ENCODE measurements around the gene CARD14.

Gene CARD14

DNA sequence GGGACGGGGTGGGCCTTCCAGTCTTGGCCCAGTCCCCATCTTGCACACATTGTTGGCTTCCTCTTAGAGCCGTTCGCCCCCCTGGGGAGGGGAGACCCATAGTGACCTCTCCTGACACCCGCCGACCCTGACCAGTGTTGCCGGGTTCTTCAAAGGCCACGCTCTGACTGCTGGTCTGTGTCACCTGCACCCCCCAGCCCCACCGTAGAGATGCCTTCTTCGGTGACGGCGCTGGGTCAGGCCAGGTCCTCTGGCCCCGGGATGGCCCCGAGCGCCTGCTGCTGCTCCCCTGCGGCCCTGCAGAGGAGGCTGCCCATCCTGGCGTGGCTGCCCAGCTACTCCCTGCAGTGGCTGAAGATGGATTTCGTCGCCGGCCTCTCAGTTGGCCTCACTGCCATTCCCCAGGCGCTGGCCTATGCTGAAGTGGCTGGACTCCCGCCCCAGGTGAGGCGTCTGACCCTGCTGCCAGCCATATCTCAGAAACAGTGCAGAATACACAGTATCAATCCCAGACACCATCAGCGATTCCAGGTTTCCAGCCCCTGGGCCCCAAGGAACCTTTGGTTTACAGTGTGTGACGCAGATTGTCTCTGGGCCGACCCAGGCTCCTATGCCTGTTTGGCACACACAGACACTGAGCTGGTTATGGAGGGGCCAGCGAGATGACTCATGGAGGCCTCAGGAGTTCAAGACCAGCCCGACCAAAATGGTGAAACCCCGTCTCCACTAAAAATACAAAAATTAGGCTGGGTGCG lies 51.7 kb downstream of the CARD14 start:
- no peaks in the 10 kb centered on the region for H3K27me3 ChIP-seq (replicated peaks; ENCODE audit: control insufficient read depth, insufficient read depth, low read length)
- no peaks in the 10 kb centered on the region for H3K9me3 ChIP-seq (ENCODE audit: control insufficient read depth, low read length)
- peaks cover 14% of the 10 kb centered on the region for H3K36me3 ChIP-seq (ENCODE audit: control insufficient read depth, insufficient read depth, low read length, severe bottlenecking)
- peaks cover 8% of the 10 kb centered on the region for H3K4me1 ChIP-seq (ENCODE audit: control insufficient read depth, insufficient read depth, low read length)
- peak overlapping the region; percentile 98 for H3K9ac ChIP-seq (ENCODE audit: low read length)
- DNase-seq (ENCODE audit: low read depth), result no peak
- H3K4me3 ChIP-seq (ENCODE audit: low read length), result peak overlapping the region; percentile 97

DNA sequence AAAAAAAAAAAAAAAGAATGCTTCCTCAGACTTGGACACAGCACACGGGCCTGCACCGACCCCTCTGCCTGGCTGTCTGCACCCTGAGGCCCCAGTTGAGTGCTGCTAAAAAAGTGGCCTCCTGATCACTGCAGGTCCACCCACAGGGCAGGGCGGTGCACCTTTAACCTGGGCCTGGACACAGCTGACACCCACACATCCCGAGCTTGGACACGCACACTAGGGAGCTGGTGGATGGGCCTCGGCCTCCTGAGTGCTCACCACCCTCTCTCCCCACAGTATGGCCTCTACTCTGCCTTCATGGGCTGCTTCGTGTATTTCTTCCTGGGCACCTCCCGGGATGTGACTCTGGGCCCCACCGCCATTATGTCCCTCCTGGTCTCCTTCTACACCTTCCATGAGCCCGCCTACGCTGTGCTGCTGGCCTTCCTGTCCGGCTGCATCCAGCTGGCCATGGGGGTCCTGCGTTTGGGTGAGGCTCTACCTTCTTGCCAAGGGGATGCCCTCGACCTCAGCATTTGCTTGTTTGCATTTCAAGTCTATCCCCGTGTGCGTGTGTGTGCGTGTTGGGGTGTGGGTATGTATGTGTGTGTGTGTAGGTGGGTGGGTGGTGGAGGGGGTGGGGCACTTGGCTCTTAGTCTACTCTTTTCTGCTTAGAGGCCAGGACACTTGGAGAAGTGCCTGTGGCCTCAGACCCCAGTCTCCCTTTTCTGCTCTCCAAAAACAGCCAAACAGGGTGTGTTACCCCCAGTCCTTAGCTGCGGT lies 52.7 kb downstream of the CARD14 start:
- Histone ChIP-seq H3K4me3 (ENCODE audit: low read length) (no peak overlapping the region), H3K9me3 (ENCODE audit: control insufficient read depth, low read length) (no peaks in the 10 kb centered on the region), H3K36me3 (ENCODE audit: control insufficient read depth, insufficient read depth, low read length, severe bottlenecking) (peaks cover 13% of the 10 kb centered on the region), H3K4me1 (ENCODE audit: control insufficient read depth, insufficient read depth, low read length) (peaks cover 8% of the 10 kb centered on the region), H3K27me3 (replicated peaks; ENCODE audit: control insufficient read depth, insufficient read depth, low read length) (no peaks in the 10 kb centered on the region), H3K9ac (ENCODE audit: low read length) (no peak overlapping the region)
- no peak for DNase-seq (ENCODE audit: low read depth)

DNA sequence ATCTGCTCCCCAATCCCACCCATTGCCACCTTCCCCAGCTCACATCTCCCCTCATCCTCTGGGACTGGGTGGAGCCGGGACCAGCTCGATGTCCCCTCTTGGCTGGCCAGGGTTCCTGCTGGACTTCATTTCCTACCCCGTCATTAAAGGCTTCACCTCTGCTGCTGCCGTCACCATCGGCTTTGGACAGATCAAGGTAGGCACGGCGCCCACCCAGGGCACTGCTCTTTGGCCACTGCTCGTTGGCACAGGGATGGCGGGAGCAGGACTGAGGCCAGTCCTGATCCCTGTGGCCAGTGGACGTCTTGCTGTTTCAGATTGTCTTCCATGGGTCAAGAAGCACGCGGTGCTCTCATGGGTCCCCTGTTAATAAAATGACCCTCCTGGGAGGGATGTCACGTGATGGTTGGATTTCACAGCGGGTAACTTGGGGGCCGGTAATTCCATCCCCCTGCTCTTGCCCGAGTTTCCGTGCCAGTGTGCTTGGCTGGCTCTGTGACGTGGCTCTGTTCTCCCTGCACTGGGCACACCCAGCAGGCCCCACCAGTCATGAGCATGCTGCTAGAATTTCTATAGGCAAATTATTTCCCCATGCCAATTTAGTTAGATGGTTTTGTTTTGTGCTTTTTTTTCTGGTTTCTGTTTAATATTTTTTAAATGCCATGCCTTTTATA lies 53.4 kb downstream of the CARD14 start:
- H3K4me3 ChIP-seq (ENCODE audit: low read length), result no peak overlapping the region
- H3K4me1 ChIP-seq (ENCODE audit: control insufficient read depth, insufficient read depth, low read length), result peaks cover 8% of the 10 kb centered on the region
- H3K9ac ChIP-seq (ENCODE audit: low read length), result no peak overlapping the region
- peaks cover 6% of the 10 kb centered on the region for H3K36me3 ChIP-seq (ENCODE audit: control insufficient read depth, insufficient read depth, low read length, severe bottlenecking)
- no peak for DNase-seq (ENCODE audit: low read depth)
- H3K9me3 ChIP-seq (ENCODE audit: control insufficient read depth, low read length), result no peaks in the 10 kb centered on the region
- H3K27me3 ChIP-seq (replicated peaks; ENCODE audit: control insufficient read depth, insufficient read depth, low read length), result no peaks in the 10 kb centered on the region

DNA sequence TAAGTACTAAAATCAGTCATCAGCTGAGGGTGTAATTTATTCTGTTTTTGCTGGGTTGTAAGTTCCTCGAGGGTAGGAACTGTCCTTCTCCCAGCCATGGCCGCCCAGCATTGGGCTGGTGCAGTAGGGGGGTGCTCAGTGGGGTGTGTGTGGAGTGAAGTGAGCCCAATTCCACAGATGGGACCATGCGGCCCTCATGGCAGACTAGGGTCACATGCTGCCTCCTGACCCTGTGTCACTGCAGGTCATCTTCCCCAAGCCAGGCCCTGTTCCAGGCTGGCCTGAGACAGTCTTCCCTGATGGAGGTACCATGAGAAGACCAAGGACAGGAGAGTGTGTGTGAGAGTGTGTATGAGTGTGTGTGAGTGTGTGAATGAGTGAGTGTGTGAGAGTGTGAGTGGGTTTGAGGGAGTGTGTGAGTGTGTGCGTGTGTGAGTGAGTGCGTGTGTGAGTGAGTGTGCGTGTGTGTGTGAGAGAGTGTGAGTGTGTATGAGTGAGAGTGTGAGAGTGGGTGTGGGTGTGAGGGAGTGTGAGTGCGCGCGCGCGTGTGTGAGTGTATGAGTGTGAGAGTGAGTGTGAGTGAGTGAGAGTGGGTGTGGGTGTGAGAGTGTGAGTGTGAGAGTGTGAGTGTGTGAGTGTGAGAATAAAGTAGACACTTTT lies 54.1 kb downstream of the CARD14 start:
- Histone ChIP-seq H3K9ac (ENCODE audit: low read length) (no peak overlapping the region), H3K4me1 (ENCODE audit: control insufficient read depth, insufficient read depth, low read length) (peaks cover 8% of the 10 kb centered on the region), H3K27me3 (replicated peaks; ENCODE audit: control insufficient read depth, insufficient read depth, low read length) (no peaks in the 10 kb centered on the region), H3K36me3 (ENCODE audit: control insufficient read depth, insufficient read depth, low read length, severe bottlenecking) (peaks cover 6% of the 10 kb centered on the region), H3K4me3 (ENCODE audit: low read length) (no peak overlapping the region), H3K9me3 (ENCODE audit: control insufficient read depth, low read length) (no peaks in the 10 kb centered on the region)
- no peak for DNase-seq (ENCODE audit: low read depth)

DNA sequence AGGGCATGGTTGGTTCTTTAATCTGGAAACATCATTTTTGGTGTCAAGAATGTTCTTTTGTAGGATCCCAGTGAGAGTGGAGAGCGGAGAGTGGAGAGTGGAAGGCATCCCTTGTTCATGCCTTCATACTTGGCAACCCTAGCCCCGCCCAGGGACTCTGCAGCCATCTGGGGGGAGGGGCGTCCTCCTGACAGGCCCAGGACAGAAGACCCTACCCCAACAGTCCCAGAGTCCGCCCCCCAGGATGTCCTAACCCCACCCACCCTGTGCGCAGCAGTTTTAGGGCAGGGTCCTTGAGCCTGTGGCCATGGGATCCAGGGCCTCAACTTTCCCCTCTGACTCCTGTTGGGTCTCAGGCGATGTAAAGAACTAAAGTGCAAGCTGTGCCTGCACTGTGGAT lies 54.9 kb downstream of the CARD14 start:
- DNase-seq (ENCODE audit: low read depth), result no peak
- Histone ChIP-seq H3K4me3 (ENCODE audit: low read length) (no peak overlapping the region), H3K9me3 (ENCODE audit: control insufficient read depth, low read length) (no peaks in the 10 kb centered on the region), H3K27me3 (replicated peaks; ENCODE audit: control insufficient read depth, insufficient read depth, low read length) (no peaks in the 10 kb centered on the region), H3K36me3 (ENCODE audit: control insufficient read depth, insufficient read depth, low read length, severe bottlenecking) (peaks cover 6% of the 10 kb centered on the region), H3K9ac (ENCODE audit: low read length) (no peak overlapping the region), H3K4me1 (ENCODE audit: control insufficient read depth, insufficient read depth, low read length) (peaks cover 4% of the 10 kb centered on the region)

DNA sequence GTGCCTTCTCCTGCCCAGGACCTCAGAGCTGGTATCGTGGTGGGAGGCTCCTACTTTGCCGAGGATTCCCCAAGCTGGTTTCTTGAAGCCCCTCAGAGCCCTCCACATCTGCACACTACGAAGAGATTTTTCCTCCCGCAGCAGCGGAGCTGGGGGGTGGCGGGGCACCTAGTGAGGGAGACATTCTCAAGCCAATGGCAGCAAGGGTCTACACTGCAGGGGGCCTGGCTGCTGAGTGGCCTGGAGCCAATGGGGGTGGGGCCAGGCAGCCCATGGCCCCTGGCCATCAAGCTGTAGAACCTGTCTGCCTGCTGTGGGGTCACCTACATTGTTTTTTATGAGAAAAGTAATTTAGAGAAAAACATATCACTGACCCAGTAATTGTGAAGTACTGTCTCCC lies 55.4 kb downstream of the CARD14 start:
- no peak overlapping the region for H3K4me3 ChIP-seq (ENCODE audit: low read length)
- no peaks in the 10 kb centered on the region for H3K9me3 ChIP-seq (ENCODE audit: control insufficient read depth, low read length)
- DNase-seq (ENCODE audit: low read depth), result no peak
- no peaks in the 10 kb centered on the region for H3K27me3 ChIP-seq (replicated peaks; ENCODE audit: control insufficient read depth, insufficient read depth, low read length)
- peaks cover 4% of the 10 kb centered on the region for H3K4me1 ChIP-seq (ENCODE audit: control insufficient read depth, insufficient read depth, low read length)
- peaks cover 6% of the 10 kb centered on the region for H3K36me3 ChIP-seq (ENCODE audit: control insufficient read depth, insufficient read depth, low read length, severe bottlenecking)
- H3K9ac ChIP-seq (ENCODE audit: low read length), result no peak overlapping the region

DNA sequence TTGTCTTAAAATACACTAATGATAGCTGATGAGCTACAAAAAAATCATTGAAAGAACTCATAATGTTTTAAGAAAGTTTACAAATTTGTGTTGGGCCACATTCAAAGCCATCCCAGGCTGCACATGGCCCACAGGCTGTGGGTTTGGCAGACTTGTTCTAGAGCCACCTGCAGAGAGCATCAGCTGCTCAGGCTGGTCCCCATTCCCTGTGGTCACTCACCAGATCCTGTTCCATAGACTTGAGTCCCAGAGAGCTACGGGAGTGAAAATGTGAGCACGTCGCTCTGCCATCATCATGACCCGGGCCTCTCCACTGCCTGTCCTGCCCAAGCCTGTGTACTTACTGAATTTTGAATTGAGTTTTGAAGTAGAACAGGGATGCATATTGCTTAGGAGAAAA lies 57.3 kb downstream of the CARD14 start:
- Histone ChIP-seq H3K9ac (ENCODE audit: low read length) (no peak overlapping the region), H3K27me3 (replicated peaks; ENCODE audit: control insufficient read depth, insufficient read depth, low read length) (no peaks in the 10 kb centered on the region), H3K4me3 (ENCODE audit: low read length) (no peak overlapping the region), H3K9me3 (ENCODE audit: control insufficient read depth, low read length) (peaks cover 8% of the 10 kb centered on the region), H3K36me3 (ENCODE audit: control insufficient read depth, insufficient read depth, low read length, severe bottlenecking) (peaks cover 17% of the 10 kb centered on the region), H3K4me1 (ENCODE audit: control insufficient read depth, insufficient read depth, low read length) (no peaks in the 10 kb centered on the region)
- DNase-seq (ENCODE audit: low read depth), result no peak

DNA sequence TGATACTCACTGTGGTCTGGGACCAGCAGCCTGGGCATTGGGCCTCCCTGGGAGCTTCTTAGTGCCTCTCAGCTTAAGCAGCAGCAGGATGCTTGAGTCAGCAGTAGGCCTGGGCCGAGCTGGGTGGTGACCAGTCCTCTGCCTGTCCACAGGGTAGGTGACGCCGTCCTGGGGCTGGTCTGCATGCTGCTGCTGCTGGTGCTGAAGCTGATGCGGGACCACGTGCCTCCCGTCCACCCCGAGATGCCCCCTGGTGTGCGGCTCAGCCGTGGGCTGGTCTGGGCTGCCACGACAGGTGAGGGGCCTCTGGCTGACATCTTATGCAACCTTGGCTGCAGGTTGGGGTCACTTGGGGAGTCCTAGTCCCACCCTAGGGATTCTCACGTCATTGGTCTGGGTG lies 57.8 kb downstream of the CARD14 start:
- Histone ChIP-seq H3K27me3 (replicated peaks; ENCODE audit: control insufficient read depth, insufficient read depth, low read length) (no peaks in the 10 kb centered on the region), H3K4me1 (ENCODE audit: control insufficient read depth, insufficient read depth, low read length) (no peaks in the 10 kb centered on the region), H3K36me3 (ENCODE audit: control insufficient read depth, insufficient read depth, low read length, severe bottlenecking) (peaks cover 18% of the 10 kb centered on the region), H3K4me3 (ENCODE audit: low read length) (no peak overlapping the region), H3K9ac (ENCODE audit: low read length) (no peak overlapping the region), H3K9me3 (ENCODE audit: control insufficient read depth, low read length) (peaks cover 13% of the 10 kb centered on the region)
- no peak for DNase-seq (ENCODE audit: low read depth)

DNA sequence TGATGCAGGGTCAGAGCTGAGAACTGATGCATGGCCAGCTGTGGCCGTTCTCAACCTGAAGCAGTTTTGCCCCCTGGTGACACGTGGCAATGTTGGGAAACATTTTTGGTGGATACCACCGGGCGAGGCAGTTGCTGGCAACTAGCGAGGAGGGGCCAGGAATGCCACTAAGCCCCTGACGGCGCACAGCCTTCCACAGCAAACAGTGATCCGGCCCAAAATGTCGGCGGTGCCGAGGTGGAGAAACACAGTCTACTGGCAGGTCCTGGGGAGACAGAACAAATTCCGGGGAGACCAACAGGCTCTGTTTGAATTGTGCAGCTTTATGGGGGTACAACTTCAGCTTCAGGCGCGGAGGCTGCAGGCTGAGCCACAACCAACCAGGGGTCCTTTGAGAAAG lies 58.6 kb downstream of the CARD14 start:
- no peaks in the 10 kb centered on the region for H3K27me3 ChIP-seq (replicated peaks; ENCODE audit: control insufficient read depth, insufficient read depth, low read length)
- no peaks in the 10 kb centered on the region for H3K4me1 ChIP-seq (ENCODE audit: control insufficient read depth, insufficient read depth, low read length)
- peaks cover 21% of the 10 kb centered on the region for H3K9me3 ChIP-seq (ENCODE audit: control insufficient read depth, low read length)
- H3K4me3 ChIP-seq (ENCODE audit: low read length), result no peak overlapping the region
- H3K36me3 ChIP-seq (ENCODE audit: control insufficient read depth, insufficient read depth, low read length, severe bottlenecking), result peaks cover 25% of the 10 kb centered on the region
- no peak overlapping the region for H3K9ac ChIP-seq (ENCODE audit: low read length)
- no peak for DNase-seq (ENCODE audit: low read depth)

DNA sequence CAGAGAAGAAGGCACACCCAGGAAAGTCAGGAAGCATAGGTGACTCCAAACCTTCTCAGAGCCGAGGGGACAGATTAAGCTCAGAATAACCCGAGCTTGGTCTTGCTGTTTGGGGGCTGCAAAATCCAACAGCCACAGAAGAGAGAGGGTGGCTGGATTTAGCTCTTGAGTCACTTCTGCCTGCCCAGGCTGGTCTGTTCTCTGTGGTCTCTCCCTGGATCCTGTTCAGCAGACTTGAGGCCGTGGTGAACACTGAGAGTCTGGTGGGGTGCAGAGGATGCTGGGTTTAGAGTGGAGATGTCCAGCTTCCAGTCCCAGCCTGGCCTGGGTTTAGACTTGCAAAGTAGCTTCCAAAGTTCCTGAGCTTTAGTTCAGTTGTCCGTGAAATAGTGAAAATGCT lies 59.2 kb downstream of the CARD14 start:
- H3K36me3 ChIP-seq (ENCODE audit: control insufficient read depth, insufficient read depth, low read length, severe bottlenecking), result peaks cover 28% of the 10 kb centered on the region
- H3K4me3 ChIP-seq (ENCODE audit: low read length), result no peak overlapping the region
- H3K9me3 ChIP-seq (ENCODE audit: control insufficient read depth, low read length), result peaks cover 24% of the 10 kb centered on the region
- no peak overlapping the region for H3K9ac ChIP-seq (ENCODE audit: low read length)
- no peak for DNase-seq (ENCODE audit: low read depth)
- no peaks in the 10 kb centered on the region for H3K4me1 ChIP-seq (ENCODE audit: control insufficient read depth, insufficient read depth, low read length)
- H3K27me3 ChIP-seq (replicated peaks; ENCODE audit: control insufficient read depth, insufficient read depth, low read length), result no peaks in the 10 kb centered on the region

DNA sequence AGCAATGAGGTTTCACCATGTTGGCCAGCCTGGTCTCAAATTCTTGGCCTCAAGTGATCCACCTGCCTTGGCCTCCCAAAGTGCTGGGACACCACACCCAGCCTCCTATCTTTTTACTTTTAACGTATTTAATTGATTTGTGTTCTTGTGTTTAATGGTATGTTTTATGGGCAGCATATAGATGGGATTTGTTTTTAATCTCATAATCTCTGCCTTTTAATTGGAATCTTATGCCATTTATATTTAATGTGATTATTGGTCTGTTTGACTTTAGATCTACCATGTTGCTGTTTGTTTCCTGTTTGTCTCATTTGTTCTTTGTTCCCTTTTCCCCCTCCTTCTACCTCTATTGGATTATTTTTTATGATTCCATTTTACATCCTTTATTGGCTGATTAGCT lies 62.6 kb downstream of the CARD14 start:
- no peak overlapping the region for H3K9ac ChIP-seq (ENCODE audit: low read length)
- H3K36me3 ChIP-seq (ENCODE audit: control insufficient read depth, insufficient read depth, low read length, severe bottlenecking), result peaks cover 31% of the 10 kb centered on the region
- H3K4me1 ChIP-seq (ENCODE audit: control insufficient read depth, insufficient read depth, low read length), result no peaks in the 10 kb centered on the region
- no peak for DNase-seq (ENCODE audit: low read depth)
- peaks cover 28% of the 10 kb centered on the region for H3K9me3 ChIP-seq (ENCODE audit: control insufficient read depth, low read length)
- H3K27me3 ChIP-seq (replicated peaks; ENCODE audit: control insufficient read depth, insufficient read depth, low read length), result no peaks in the 10 kb centered on the region
- peak overlapping the region; percentile 37 for H3K4me3 ChIP-seq (ENCODE audit: low read length)

Measured in adipocyte (in vitro differentiated cells).